GM12872 (cell line): Measurements from ENCODE around the gene INPP5A.

Source experiments
- TF ChIP-seq, protein P1 (sequence below): IDR thresholded peaks from 3 replicates; pipeline ENCODE4 v1.5.1; 2011; ENCODE audit warnings: low read depth, mild to moderate bottlenecking, low read length, moderate library complexity; ENCODE audit not compliant: insufficient read depth

INPP5A gene

DNA sequence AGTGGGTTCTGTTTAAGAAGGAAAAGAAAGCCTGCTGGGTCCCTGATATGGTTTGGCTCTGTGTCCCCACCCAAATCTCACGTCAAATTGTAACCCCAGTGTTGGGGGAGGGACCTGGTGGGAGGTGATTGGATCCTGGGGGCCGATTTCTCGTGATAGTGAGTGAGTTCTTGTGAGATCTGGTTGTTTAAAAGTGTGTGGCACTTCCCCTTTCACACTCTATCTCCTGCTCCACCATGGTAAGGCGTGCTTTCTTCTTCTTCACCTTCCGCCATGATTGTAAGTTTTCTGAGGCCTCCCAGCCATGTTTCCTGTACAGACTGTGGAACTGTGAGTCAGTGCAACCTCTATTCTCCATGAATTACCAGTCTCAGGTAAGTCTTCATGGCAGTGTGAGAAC lies 42.6 kb downstream of the INPP5A start:
- TF ChIP-seq, protein P1, sequence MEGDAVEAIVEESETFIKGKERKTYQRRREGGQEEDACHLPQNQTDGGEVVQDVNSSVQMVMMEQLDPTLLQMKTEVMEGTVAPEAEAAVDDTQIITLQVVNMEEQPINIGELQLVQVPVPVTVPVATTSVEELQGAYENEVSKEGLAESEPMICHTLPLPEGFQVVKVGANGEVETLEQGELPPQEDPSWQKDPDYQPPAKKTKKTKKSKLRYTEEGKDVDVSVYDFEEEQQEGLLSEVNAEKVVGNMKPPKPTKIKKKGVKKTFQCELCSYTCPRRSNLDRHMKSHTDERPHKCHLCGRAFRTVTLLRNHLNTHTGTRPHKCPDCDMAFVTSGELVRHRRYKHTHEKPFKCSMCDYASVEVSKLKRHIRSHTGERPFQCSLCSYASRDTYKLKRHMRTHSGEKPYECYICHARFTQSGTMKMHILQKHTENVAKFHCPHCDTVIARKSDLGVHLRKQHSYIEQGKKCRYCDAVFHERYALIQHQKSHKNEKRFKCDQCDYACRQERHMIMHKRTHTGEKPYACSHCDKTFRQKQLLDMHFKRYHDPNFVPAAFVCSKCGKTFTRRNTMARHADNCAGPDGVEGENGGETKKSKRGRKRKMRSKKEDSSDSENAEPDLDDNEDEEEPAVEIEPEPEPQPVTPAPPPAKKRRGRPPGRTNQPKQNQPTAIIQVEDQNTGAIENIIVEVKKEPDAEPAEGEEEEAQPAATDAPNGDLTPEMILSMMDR: no peak

DNA sequence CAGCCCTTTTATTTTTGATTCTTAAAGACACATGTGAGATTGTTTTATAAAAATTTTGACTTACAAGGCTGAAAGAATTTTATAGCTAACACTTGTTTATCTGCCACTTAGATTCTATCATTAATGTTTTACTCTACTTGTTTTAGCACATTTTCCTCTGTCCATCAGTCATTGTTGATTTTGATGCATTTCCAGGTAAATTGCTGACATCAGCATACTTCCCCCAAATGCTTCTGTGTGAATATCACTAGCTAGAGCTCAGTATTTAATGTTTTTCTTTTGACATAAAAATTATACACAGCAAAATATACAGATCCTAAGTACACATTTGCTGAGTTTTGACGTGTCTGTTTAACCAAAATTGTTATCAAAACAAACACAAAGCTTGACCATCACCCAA lies 43.0 kb downstream of the INPP5A start:
- TF ChIP-seq, protein P1: no peak

DNA sequence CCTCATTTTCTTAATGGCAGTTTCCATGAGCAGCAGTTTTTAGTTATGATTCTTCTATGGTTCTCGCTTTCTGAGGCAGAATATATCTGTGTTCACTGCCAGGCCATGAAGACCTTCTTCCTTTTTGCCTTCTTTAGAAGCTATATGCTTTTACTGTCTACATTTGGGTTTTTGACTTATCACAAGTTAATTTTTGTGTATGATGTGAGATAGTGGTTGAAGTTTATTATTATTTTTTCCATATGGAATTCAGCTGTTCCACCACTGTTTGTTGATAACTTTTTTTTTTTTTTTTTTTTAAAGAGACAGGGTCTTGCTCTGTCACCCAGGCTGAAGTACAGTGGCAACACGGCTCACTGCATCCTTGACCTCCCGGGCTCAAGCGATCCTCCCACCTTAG lies 44.5 kb downstream of the INPP5A start:
- TF ChIP-seq, protein P1: no peak

DNA sequence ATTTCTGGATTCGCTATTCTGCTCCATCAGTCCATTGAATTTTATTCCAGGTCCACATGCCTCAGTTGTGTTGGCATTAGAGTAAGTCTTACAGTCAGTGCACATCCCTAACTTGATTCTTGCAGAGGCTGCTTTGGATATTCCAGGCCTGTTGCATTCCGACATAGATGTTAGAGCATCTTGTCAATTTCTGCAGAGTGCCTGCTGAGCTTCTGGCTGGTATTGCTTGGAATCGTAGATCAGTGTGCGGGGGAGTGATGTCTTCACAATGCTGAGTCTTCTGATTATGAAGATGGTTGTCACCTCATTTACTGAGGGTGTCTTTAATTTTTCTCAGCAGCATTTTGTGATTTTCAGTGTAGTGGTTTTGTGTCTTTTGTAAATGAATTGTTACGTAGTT lies 45.2 kb downstream of the INPP5A start:
- TF ChIP-seq, protein P1: no peak

DNA sequence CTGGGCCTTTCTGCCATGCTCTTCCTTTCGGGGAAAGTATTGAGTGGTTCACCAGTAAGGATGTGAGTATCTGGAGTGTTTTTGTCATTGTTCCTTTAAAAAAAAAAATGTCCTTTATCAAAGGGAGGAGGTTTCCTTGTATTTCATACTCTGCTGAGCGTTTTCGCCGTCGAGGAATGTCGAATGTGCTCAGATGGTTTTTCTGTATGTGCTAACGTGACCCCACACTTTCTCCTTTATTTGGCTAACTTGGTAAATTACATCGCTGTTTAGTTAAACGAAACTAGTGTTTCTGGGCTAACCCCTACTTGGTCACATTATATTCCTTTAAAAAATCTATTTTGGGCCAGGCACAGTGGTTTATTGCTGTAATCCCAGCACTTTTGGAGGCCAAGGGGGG lies 45.9 kb downstream of the INPP5A start:
- TF ChIP-seq, protein P1: no peak

DNA sequence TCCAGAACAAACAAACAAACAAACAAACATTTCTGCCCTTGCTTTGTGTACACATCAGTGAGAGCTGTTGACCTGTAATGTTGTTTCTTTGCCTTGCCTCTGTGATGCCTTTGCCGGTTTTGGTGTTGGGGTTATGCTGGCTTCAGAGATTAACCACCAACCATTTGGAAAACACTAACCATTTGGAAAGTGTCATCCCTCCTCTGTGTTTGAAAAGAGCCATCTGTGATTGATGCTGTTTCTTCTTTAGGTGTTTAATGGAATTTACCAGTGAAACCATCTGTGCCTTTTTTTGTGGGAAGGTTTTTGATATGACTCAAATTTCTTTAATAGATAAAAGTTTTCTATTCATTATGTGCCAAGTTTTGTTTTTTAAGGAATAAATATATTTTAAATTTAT lies 46.5 kb downstream of the INPP5A start:
- TF ChIP-seq, protein P1: no peak

DNA sequence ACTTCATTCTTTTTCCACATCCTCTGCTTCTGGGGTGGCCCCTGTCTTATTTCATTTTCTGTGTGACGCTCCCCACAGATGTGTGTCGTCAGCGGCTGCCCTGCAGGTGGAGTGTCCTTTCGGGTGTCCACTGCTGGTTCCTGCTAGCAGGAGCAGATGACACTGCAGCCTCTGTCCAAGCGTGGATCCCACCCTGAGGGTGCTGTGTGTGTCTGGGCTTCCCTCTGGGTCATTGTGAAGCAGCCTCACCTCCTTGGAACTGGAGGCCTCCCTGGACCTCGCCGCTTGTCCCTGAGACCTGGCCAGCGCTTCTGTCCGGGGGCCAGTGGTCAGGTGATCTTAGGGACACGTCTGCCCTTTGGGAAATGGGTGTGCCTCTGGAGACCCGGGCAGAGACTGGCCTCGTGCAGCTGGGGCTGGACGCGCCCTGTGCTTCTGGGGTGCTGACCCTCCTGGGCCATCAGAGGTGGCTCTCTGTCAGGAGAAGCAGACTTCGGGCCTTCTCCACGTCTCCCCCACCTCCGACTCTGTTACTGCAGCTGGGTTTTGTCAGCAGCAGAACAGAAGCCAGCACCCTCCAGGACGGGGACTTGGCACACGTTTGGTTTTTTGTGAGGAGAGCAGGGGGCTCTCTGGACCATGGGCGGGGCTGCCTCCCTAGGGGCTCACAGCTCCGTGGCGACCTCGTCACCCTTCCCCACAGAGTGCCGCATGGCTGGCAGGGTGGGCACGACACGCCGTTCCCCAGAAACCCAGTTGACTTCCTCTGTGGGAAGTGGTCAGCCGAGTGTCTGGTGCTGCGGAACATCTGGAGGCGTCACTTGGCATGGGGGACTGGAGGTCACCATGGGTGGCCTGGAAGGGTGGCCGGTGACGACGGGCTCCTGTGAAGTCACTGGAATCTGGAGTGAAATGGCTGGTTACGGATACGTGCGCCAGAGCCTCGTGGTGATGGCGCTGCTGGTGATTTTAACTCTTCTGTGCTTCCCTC lies 48.4 kb downstream of the INPP5A start:
- TF ChIP-seq, protein P1: no peak
